DND-41 (cell line): ENCODE results near the gene VIL1.

ENCODE experiments used
- EZH2 ChIP-seq: IDR thresholded peaks from 3 replicates; pipeline ENCODE4 v1.6.1; 2012; ENCODE audit warnings: borderline replicate concordance, low read depth, mild to moderate bottlenecking, moderate library complexity, low read length, inconsistent platforms; ENCODE audit not compliant: severe bottlenecking
- TF ChIP-seq, protein P1 (sequence below): IDR thresholded peaks from 2 replicates; pipeline ENCODE4 v1.5.1; 2012; ENCODE audit warnings: borderline replicate concordance, low read length, moderate library complexity, mild to moderate bottlenecking; ENCODE audit not compliant: poor library complexity, severe bottlenecking; ENCODE audit errors: extremely low read depth

DNA sequence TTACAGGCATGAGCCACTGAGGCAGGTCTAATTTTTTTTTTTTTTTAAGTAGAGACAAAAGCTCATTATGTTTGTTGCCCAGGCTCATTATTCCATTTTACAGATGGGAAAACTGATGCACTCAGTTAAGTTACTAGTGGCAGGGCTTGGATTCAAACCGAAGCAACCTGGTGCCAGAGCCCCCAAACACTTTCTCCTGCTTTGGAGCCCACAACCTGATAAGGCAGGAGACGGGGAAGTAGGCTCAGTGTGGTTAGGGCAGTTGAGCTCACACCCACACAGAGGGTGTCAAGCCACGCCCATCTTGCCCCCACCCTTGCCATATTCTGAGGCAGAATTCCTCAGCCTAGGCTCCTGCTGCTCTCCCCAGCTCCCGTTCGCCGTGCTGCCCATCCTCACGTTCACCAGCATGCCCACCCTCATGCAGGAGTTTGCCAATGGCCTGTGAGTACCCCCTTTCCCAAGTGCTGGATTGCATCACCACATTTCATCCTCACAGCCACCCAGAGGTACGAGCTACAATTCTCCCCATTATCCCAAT is 25.1 kb upstream of the VIL1 start:
- TF ChIP-seq, protein P1, sequence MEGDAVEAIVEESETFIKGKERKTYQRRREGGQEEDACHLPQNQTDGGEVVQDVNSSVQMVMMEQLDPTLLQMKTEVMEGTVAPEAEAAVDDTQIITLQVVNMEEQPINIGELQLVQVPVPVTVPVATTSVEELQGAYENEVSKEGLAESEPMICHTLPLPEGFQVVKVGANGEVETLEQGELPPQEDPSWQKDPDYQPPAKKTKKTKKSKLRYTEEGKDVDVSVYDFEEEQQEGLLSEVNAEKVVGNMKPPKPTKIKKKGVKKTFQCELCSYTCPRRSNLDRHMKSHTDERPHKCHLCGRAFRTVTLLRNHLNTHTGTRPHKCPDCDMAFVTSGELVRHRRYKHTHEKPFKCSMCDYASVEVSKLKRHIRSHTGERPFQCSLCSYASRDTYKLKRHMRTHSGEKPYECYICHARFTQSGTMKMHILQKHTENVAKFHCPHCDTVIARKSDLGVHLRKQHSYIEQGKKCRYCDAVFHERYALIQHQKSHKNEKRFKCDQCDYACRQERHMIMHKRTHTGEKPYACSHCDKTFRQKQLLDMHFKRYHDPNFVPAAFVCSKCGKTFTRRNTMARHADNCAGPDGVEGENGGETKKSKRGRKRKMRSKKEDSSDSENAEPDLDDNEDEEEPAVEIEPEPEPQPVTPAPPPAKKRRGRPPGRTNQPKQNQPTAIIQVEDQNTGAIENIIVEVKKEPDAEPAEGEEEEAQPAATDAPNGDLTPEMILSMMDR, result no peak
- TF ChIP-seq EZH2, result no peak
